ENCODE results near the gene FGF11.

FGF11 gene

GRCh38 chr17:7483255-7484066 lies 44.1 kb downstream of the FGF11 start:
- ChIA-PET POLR2A (interaction anchor here (0.7 to 3.6 kb wide), 8 partner anchors 14 to 154 kb away, joined by 3 to 24 read pairs (median 3); partner anchors contain the start of genes CHRNB1, FGF11, TMEM102 and TMEM256), CTCF (no interaction called here)
- TF ChIP-seq BHLHE40 (IDR thresholded peaks at IDR 0.05; ENCODE audit: borderline replicate concordance) (no peak), FOXA1 (IDR thresholded peaks at IDR 0.05) (no peak), ELF4 (IDR thresholded peaks at IDR 0.05) (peak; percentile 74), L3MBTL2 (conservative IDR thresholded peaks at IDR 0.05) (peak; percentile 17; the same call in 1 of the 2 replicates), NFRKB (IDR thresholded peaks at IDR 0.05) (no peak), ARNT (IDR thresholded peaks at IDR 0.05) (no peak), CTBP1 (IDR thresholded peaks at IDR 0.05; ENCODE audit: borderline replicate concordance) (no peak)
- DNase-seq (ENCODE audit: extremely low spot score), result peak; percentile 84

- peak; percentile 96 for DNase-seq (ENCODE audit: extremely low spot score)
- TF ChIP-seq LEF1 (IDR thresholded peaks at IDR 0.05; ENCODE audit: borderline replicate concordance) (no peak), BHLHE40 (IDR thresholded peaks at IDR 0.05; ENCODE audit: borderline replicate concordance) (peak; percentile 80; the same call in 1 of the 2 replicates), FOXA1 (IDR thresholded peaks at IDR 0.05) (no peak), HDGF (IDR thresholded peaks at IDR 0.05; ENCODE audit: borderline replicate concordance) (no peak), ZNF384 (IDR thresholded peaks at IDR 0.05) (no peak), NFRKB (IDR thresholded peaks at IDR 0.05) (peak; percentile 43; the same call in 1 of the 2 replicates), ELF4 (IDR thresholded peaks at IDR 0.05) (peak; percentile 99), FOXM1 (IDR thresholded peaks at IDR 0.05; ENCODE audit: borderline replicate concordance) (peak; percentile 94), ARNT (IDR thresholded peaks at IDR 0.05) (no peak), CTBP1 (IDR thresholded peaks at IDR 0.05; ENCODE audit: borderline replicate concordance) (no peak; the same call in 1 of the 2 replicates), L3MBTL2 (conservative IDR thresholded peaks at IDR 0.05) (peak; percentile 29; the same call in 1 of the 2 replicates), SUZ12 (IDR thresholded peaks at IDR 0.05) (no peak)
- TF ChIP-seq, protein P1, sequence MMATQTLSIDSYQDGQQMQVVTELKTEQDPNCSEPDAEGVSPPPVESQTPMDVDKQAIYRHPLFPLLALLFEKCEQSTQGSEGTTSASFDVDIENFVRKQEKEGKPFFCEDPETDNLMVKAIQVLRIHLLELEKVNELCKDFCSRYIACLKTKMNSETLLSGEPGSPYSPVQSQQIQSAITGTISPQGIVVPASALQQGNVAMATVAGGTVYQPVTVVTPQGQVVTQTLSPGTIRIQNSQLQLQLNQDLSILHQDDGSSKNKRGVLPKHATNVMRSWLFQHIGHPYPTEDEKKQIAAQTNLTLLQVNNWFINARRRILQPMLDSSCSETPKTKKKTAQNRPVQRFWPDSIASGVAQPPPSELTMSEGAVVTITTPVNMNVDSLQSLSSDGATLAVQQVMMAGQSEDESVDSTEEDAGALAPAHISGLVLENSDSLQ (IDR thresholded peaks at IDR 0.05), result peak; percentile 81
- ChIA-PET POLR2A (interaction anchor here (0.7 to 3.6 kb wide), 9 partner anchors 15 to 155 kb away, joined by 3 to 24 read pairs (median 3); partner anchors contain the start of genes CHRNB1, FGF11, TMEM102 and TMEM256), CTCF (no interaction called here)
Observed at GRCh38 chr17:7484067-7484918, 45.0 kb downstream of the FGF11 start, which contains the start of gene POLR2A. POLR2A (plus strand) TSS chr17:7484366.

DNA sequence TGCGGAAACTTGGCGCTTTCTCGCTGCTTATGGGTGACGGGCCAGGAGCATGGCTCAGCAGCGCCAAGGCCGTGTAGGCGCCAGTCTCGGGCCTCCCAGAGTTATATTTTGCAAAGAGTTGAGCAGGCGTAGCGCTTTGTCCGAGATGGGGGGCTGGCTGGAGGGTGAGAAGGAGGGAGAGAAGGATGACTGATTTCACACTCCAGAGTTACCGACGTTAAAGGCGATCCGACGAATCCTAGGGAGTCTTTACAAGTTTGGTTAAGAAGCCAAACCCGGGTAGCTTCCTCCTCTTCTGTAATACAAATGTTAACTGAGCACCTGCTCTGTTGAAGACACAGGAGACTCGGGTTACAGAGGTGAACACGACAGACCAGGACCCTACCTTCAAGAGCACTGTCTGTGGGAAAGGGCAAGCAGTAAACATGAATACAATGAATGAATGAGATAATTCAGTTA lies 45.6 kb downstream of the FGF11 start:
- ChIA-PET POLR2A (interaction anchor here (0.8 to 3.6 kb wide), 9 partner anchors 16 to 156 kb away, joined by 3 to 24 read pairs (median 4); partner anchors contain the start of genes CHRNB1, FGF11 and NEURL4), CTCF (no interaction called here)
- no peak for DNase-seq (ENCODE audit: extremely low spot score)
- no peak for TF ChIP-seq ELF4 (IDR thresholded peaks at IDR 0.05)
- no peak for TF ChIP-seq ARNT (IDR thresholded peaks at IDR 0.05)
- TF ChIP-seq HDGF (IDR thresholded peaks at IDR 0.05; ENCODE audit: borderline replicate concordance), result peak; percentile 59; the same call in 1 of the 2 replicates
- no peak for TF ChIP-seq BHLHE40 (IDR thresholded peaks at IDR 0.05; ENCODE audit: borderline replicate concordance)
- TF ChIP-seq, protein P1 (IDR thresholded peaks at IDR 0.05), result no peak
- no peak for TF ChIP-seq FOXM1 (IDR thresholded peaks at IDR 0.05; ENCODE audit: borderline replicate concordance)
- no peak for TF ChIP-seq FOXA1 (IDR thresholded peaks at IDR 0.05)
- no peak for TF ChIP-seq SUZ12 (IDR thresholded peaks at IDR 0.05)
- TF ChIP-seq TARDBP (IDR thresholded peaks at IDR 0.05), result no peak
- peak; percentile 46; the same call in 1 of the 2 replicates for TF ChIP-seq L3MBTL2 (conservative IDR thresholded peaks at IDR 0.05)
- TF ChIP-seq ZNF384 (IDR thresholded peaks at IDR 0.05), result no peak

GRCh38 chr17:7486181-7486580 lies 46.9 kb downstream of the FGF11 start:
- TF ChIP-seq CTBP1 (IDR thresholded peaks at IDR 0.05; ENCODE audit: borderline replicate concordance) (no peak), NFRKB (IDR thresholded peaks at IDR 0.05) (no peak), FOXA1 (IDR thresholded peaks at IDR 0.05) (no peak), FOXK2 (IDR thresholded peaks at IDR 0.05) (no peak), HDGF (IDR thresholded peaks at IDR 0.05; ENCODE audit: borderline replicate concordance) (no peak), ZNF384 (IDR thresholded peaks at IDR 0.05) (no peak)
- POLR2A ChIA-PET, result interaction anchor here (0.9 to 3.6 kb wide), 6 partner anchors 10 to 100 kb away, joined by 3 to 24 read pairs (median 6); partner anchors contain the start of genes CHRNB1 and FGF11
- DNase-seq (ENCODE audit: extremely low spot score), result no peak
- CTCF ChIA-PET, result interaction anchor here (0.6 to 1.4 kb wide), 4 partner anchors 33 to 129 kb away, joined by 3 to 9 read pairs (median 3); no protein-coding TSS in a partner anchor

- CTCF ChIA-PET, result interaction anchor here (0.6 kb wide), 1 partner anchor 31 kb away, joined by 4 read pairs; no protein-coding TSS in a partner anchor
Observed at GRCh38 chr17:7490144-7490543, 50.8 kb downstream of the FGF11 start.

More at GRCh38 chr17:7490144-7490543, 50.8 kb downstream of the FGF11 start:
- TF ChIP-seq LEF1 (IDR thresholded peaks at IDR 0.05; ENCODE audit: borderline replicate concordance) (no peak), NFRKB (IDR thresholded peaks at IDR 0.05) (no peak), SP1 (IDR thresholded peaks at IDR 0.05) (no peak), FOXM1 (IDR thresholded peaks at IDR 0.05; ENCODE audit: borderline replicate concordance) (no peak), FOXA1 (IDR thresholded peaks at IDR 0.05) (no peak), TARDBP (IDR thresholded peaks at IDR 0.05) (no peak), ELF4 (IDR thresholded peaks at IDR 0.05) (no peak), HDGF (IDR thresholded peaks at IDR 0.05; ENCODE audit: borderline replicate concordance) (no peak), SUZ12 (IDR thresholded peaks at IDR 0.05) (no peak), L3MBTL2 (conservative IDR thresholded peaks at IDR 0.05) (no peak), FOXK2 (IDR thresholded peaks at IDR 0.05) (no peak), BHLHE40 (IDR thresholded peaks at IDR 0.05; ENCODE audit: borderline replicate concordance) (no peak), CTBP1 (IDR thresholded peaks at IDR 0.05; ENCODE audit: borderline replicate concordance) (no peak), ARNT (IDR thresholded peaks at IDR 0.05) (no peak)
- TF ChIP-seq, protein P1 (IDR thresholded peaks at IDR 0.05), result no peak
- DNase-seq (ENCODE audit: extremely low spot score), result no peak
- POLR2A ChIA-PET, result no interaction called here

Measured in HEK293T (cell line).